ENCODE measurements around the gene SYCE1L.
"Not testable (repeated sequence)": the region's sequence is repeated elsewhere in the genome, so short reads cannot be mapped to it uniquely, and the experiment has no call there.

The SYCE1L gene

GRCh38 chr16:77199211-77199610, at the start of gene SYCE1L:
SYCE1L (plus strand) TSS chr16:77199408; CDS start chr16:77199452, 44 bp downstream.
- no peak for DNase-seq (ENCODE audit: low read depth)

- no peak for DNase-seq (ENCODE audit: low read depth)
Measured at GRCh38 chr16:77157346-77158058, 41.7 kb upstream of the SYCE1L start.

GRCh38 chr16:77158293-77158692, 40.9 kb upstream of the SYCE1L start:
- no peak for DNase-seq (ENCODE audit: low read depth)

GRCh38 chr16:77165006-77165405, 34.2 kb upstream of the SYCE1L start:
- no peak for DNase-seq (ENCODE audit: low read depth)

GRCh38 chr16:77165536-77166236, 33.5 kb upstream of the SYCE1L start:
- not testable (repeated sequence) for DNase-seq (ENCODE audit: low read depth)

GRCh38 chr16:77166726-77167125, 32.5 kb upstream of the SYCE1L start:
- no peak for DNase-seq (ENCODE audit: low read depth)

- no peak for DNase-seq (ENCODE audit: low read depth)
Measured at GRCh38 chr16:77168901-77169300, 30.3 kb upstream of the SYCE1L start.

GRCh38 chr16:77169650-77170236, 29.5 kb upstream of the SYCE1L start:
- no peak for DNase-seq (ENCODE audit: low read depth)

- no peak for DNase-seq (ENCODE audit: low read depth)
Measured at GRCh38 chr16:77170805-77171204, 28.4 kb upstream of the SYCE1L start.

- no peak for DNase-seq (ENCODE audit: low read depth)
Measured at GRCh38 chr16:77171745-77172635, 27.2 kb upstream of the SYCE1L start.

GRCh38 chr16:77172951-77173350, 26.3 kb upstream of the SYCE1L start:
- DNase-seq (ENCODE audit: low read depth) = no peak

- DNase-seq (ENCODE audit: low read depth) = no peak
Measured at GRCh38 chr16:77183137-77183536, 16.1 kb upstream of the SYCE1L start.

- DNase-seq (ENCODE audit: low read depth) = not testable (repeated sequence)
Measured at GRCh38 chr16:77186298-77186697, 12.9 kb upstream of the SYCE1L start.

- DNase-seq (ENCODE audit: low read depth) = no peak
Measured at GRCh38 chr16:77190190-77190477, 9.1 kb upstream of the SYCE1L start.

- peak; percentile 90 for DNase-seq (ENCODE audit: low read depth)
Measured at GRCh38 chr16:77190478-77191258, 8.5 kb upstream of the SYCE1L start, which contains the start of gene MON1B. MON1B (plus strand) TSS chr16:77191190; CDS start chr16:77191486, 296 bp downstream.

- DNase-seq (ENCODE audit: low read depth) = no peak
Measured at GRCh38 chr16:77191259-77191969, 7.8 kb upstream of the SYCE1L start.

GRCh38 chr16:77193377-77193776, 5.8 kb upstream of the SYCE1L start:
- no peak for DNase-seq (ENCODE audit: low read depth)

- DNase-seq (ENCODE audit: low read depth) = no peak
Measured at GRCh38 chr16:77194295-77195231, 4.6 kb upstream of the SYCE1L start.

- DNase-seq (ENCODE audit: low read depth) = no peak
Measured at GRCh38 chr16:77195411-77195810, 3.8 kb upstream of the SYCE1L start.

- DNase-seq (ENCODE audit: low read depth) = no peak
Measured at GRCh38 chr16:77197747-77198146, 1.5 kb upstream of the SYCE1L start.
